HEK293 (cell line): Measurements from ENCODE around the gene RHD.
A peak's percentile ranks its signal among the peaks of the same experiment; 100 is the strongest.

Experiments used
- KLF16 ChIP-seq: fragments of 450-650 bp; formaldehyde crosslinking; IDR thresholded peaks from 2 replicates; pipeline ENCODE4 v1.5.1; 2017; ENCODE audit warnings: missing biosample characterization, missing genetic modification characterization
- MEIS1 ChIP-seq: sonication (generic); formaldehyde crosslinking; IDR thresholded peaks from 2 replicates; pipeline ENCODE4 v1.8.1; 2022; ENCODE audit warnings: missing genetic modification reagents, mild to moderate bottlenecking, borderline replicate concordance
- PRDM1 ChIP-seq: fragments of 450-650 bp; formaldehyde crosslinking; IDR thresholded peaks from 2 replicates; pipeline ENCODE4; 2016; ENCODE audit warnings: missing biosample characterization, missing genetic modification characterization
- REST ChIP-seq: fragments of 450-650 bp; formaldehyde crosslinking; IDR thresholded peaks from 2 replicates; pipeline ENCODE4 v1.5.1; 2016; ENCODE audit warnings: missing biosample characterization, missing genetic modification characterization
- YY1 ChIP-seq: fragments of 450-650 bp; formaldehyde crosslinking; IDR thresholded peaks from 2 replicates; pipeline ENCODE4 v1.5.1; 2018; ENCODE audit warnings: missing biosample characterization, missing genetic modification characterization
- ZBTB21 ChIP-seq: fragments of 450-650 bp; formaldehyde crosslinking; IDR thresholded peaks from 2 replicates; pipeline ENCODE4 v1.5.1; 2017; ENCODE audit warnings: missing biosample characterization, missing genetic modification characterization
- ZBTB44 ChIP-seq: fragments of 450-650 bp; IDR thresholded peaks from 2 replicates; pipeline ENCODE4 v1.5.1; 2018; ENCODE audit warnings: missing biosample characterization, mild to moderate bottlenecking, missing genetic modification characterization
- ZFHX2 ChIP-seq: fragments of 450-650 bp; formaldehyde crosslinking; conservative IDR thresholded peaks from 2 replicates; pipeline ENCODE4 v1.5.1; 2016; ENCODE audit warnings: missing biosample characterization, missing genetic modification characterization
- ZFP3 ChIP-seq: fragments of 450-650 bp; formaldehyde crosslinking; IDR thresholded peaks from 2 replicates; pipeline ENCODE4 v1.5.1; 2016; ENCODE audit warnings: low read depth, missing biosample characterization, missing genetic modification characterization
- ZNF140 ChIP-seq: fragments of 450-650 bp; formaldehyde crosslinking; IDR thresholded peaks from 2 replicates; pipeline ENCODE4 v1.5.1; 2016; ENCODE audit warnings: missing biosample characterization, missing genetic modification characterization
- ZNF169 ChIP-seq: fragments of 450-650 bp; formaldehyde crosslinking; IDR thresholded peaks from 2 replicates; pipeline ENCODE4 v1.5.1; 2016; ENCODE audit warnings: missing biosample characterization, missing genetic modification characterization
- ZNF24 ChIP-seq: fragments of 450-650 bp; formaldehyde crosslinking; IDR thresholded peaks from 2 replicates; pipeline ENCODE4 v1.5.1; 2016; ENCODE audit warnings: missing biosample characterization, missing genetic modification characterization
- ZNF26 ChIP-seq: fragments of 450-650 bp; formaldehyde crosslinking; IDR thresholded peaks from 2 replicates; pipeline ENCODE4 v1.5.1; 2016; ENCODE audit warnings: missing biosample characterization, missing genetic modification characterization
- ZNF37A ChIP-seq: fragments of 450-650 bp; IDR thresholded peaks from 2 replicates; pipeline ENCODE4 v1.5.1; 2018; ENCODE audit warnings: missing biosample characterization, missing genetic modification characterization
- ZNF404 ChIP-seq: fragments of 450-650 bp; formaldehyde crosslinking; IDR thresholded peaks from 2 replicates; pipeline ENCODE4 v1.5.1; 2017; ENCODE audit warnings: missing biosample characterization, missing genetic modification characterization
- ZNF473 ChIP-seq: fragments of 450-650 bp; formaldehyde crosslinking; IDR thresholded peaks from 2 replicates; pipeline ENCODE4 v1.5.1; 2017; ENCODE audit warnings: missing biosample characterization, missing genetic modification characterization
- ZNF558 ChIP-seq: fragments of 450-650 bp; formaldehyde crosslinking; IDR thresholded peaks from 2 replicates; pipeline ENCODE4 v1.5.1; 2016; ENCODE audit warnings: missing biosample characterization, missing genetic modification characterization
- ZNF626 ChIP-seq: fragments of 450-650 bp; sonication (Bioruptor Pico); formaldehyde crosslinking; IDR thresholded peaks from 2 replicates; pipeline ENCODE4 v1.5.1; 2018; ENCODE audit warnings: missing biosample characterization, missing genetic modification characterization, inconsistent platforms
- ZNF677 ChIP-seq: fragments of 450-650 bp; IDR thresholded peaks from 2 replicates; pipeline ENCODE4 v1.5.0; 2018; ENCODE audit warnings: missing biosample characterization, mild to moderate bottlenecking, missing genetic modification characterization, moderate library complexity
- ZNF768 ChIP-seq: fragments of 450-650 bp; formaldehyde crosslinking; IDR thresholded peaks from 2 replicates; pipeline ENCODE4 v1.5.1; 2018; ENCODE audit warnings: missing biosample characterization, mild to moderate bottlenecking, missing genetic modification characterization
- ZNF777 ChIP-seq: fragments of 450-650 bp; formaldehyde crosslinking; IDR thresholded peaks from 2 replicates; pipeline ENCODE4 v1.5.1; 2017; ENCODE audit warnings: missing biosample characterization, missing genetic modification characterization, borderline replicate concordance
- ZNF830 ChIP-seq: fragments of 450-650 bp; IDR thresholded peaks from 2 replicates; pipeline ENCODE4 v1.5.0; 2018; ENCODE audit warnings: missing biosample characterization, missing genetic modification characterization, low read depth, mild to moderate bottlenecking, moderate library complexity
- ZNF843 ChIP-seq: fragments of 450-650 bp; formaldehyde crosslinking; IDR thresholded peaks from 2 replicates; pipeline ENCODE4 v1.5.1; 2016; ENCODE audit warnings: missing biosample characterization, missing genetic modification characterization
- TF ChIP-seq, protein P1 (sequence below): fragments of 450-650 bp; formaldehyde crosslinking; IDR thresholded peaks from 2 replicates; pipeline ENCODE4 v1.5.1; 2016; ENCODE audit warnings: missing biosample characterization, missing genetic modification characterization
- TF ChIP-seq, protein P2 (sequence below): fragments of 450-650 bp; formaldehyde crosslinking; IDR thresholded peaks from 2 replicates; pipeline ENCODE4; 2016; ENCODE audit warnings: missing biosample characterization, missing genetic modification characterization
- TF ChIP-seq, protein P3 (sequence below): fragments of 450-650 bp; formaldehyde crosslinking; IDR thresholded peaks from 2 replicates; pipeline ENCODE4 v1.5.1; 2016; ENCODE audit warnings: missing biosample characterization, missing genetic modification characterization
- TF ChIP-seq, protein P4 (sequence below): fragments of 450-650 bp; formaldehyde crosslinking; IDR thresholded peaks from 2 replicates; pipeline ENCODE4 v1.5.1; 2016; ENCODE audit warnings: missing biosample characterization, missing genetic modification characterization

Gene RHD

GRCh38 chr1:25338188-25338981 is 66.1 kb downstream of the RHD start, which contains the start of gene TMEM50A (continued):
- TF ChIP-seq ZBTB44 (no peak), ZNF677 (tag by site-specific recombination) (no peak), ZNF626 (no peak), ZNF169 (tag by site-specific recombination) (no peak), ZNF843 (tag by site-specific recombination) (peak; percentile 63; the same call in 1 of the 2 replicates), ZNF26 (tag by site-specific recombination) (no peak), ZNF768 (tag by site-specific recombination) (no peak), ZNF473 (tag by site-specific recombination) (no peak), PRDM1 (no peak), ZNF830 (tag by site-specific recombination) (no peak), REST (tag by site-specific recombination) (no peak), ZNF558 (tag by site-specific recombination) (no peak), ZBTB21 (tag by site-specific recombination) (no peak), YY1 (tag by site-specific recombination) (0 out of 2 replicates have a peak, but pooled peaks have one; percentile 52), ZNF140 (tag by site-specific recombination) (no peak), ZFP3 (tag by site-specific recombination) (no peak), ZNF37A (tag by site-specific recombination) (no peak), MEIS1 (CRISPR knock-in tag) (no peak), ZNF404 (no peak), KLF16 (tag by site-specific recombination) (peak; percentile 80; the same call in 1 of the 2 replicates), ZFHX2 (no peak; the same call in 1 of the 2 replicates), ZNF777 (no peak), ZNF24 (tag by site-specific recombination) (0 out of 2 replicates have a peak, but pooled peaks have one; percentile 15)
- TF ChIP-seq, protein P1, sequence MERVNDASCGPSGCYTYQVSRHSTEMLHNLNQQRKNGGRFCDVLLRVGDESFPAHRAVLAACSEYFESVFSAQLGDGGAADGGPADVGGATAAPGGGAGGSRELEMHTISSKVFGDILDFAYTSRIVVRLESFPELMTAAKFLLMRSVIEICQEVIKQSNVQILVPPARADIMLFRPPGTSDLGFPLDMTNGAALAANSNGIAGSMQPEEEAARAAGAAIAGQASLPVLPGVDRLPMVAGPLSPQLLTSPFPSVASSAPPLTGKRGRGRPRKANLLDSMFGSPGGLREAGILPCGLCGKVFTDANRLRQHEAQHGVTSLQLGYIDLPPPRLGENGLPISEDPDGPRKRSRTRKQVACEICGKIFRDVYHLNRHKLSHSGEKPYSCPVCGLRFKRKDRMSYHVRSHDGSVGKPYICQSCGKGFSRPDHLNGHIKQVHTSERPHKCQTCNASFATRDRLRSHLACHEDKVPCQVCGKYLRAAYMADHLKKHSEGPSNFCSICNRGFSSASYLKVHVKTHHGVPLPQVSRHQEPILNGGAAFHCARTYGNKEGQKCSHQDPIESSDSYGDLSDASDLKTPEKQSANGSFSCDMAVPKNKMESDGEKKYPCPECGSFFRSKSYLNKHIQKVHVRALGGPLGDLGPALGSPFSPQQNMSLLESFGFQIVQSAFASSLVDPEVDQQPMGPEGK (tag by site-specific recombination): peak; percentile 89
- TF ChIP-seq, protein P2, sequence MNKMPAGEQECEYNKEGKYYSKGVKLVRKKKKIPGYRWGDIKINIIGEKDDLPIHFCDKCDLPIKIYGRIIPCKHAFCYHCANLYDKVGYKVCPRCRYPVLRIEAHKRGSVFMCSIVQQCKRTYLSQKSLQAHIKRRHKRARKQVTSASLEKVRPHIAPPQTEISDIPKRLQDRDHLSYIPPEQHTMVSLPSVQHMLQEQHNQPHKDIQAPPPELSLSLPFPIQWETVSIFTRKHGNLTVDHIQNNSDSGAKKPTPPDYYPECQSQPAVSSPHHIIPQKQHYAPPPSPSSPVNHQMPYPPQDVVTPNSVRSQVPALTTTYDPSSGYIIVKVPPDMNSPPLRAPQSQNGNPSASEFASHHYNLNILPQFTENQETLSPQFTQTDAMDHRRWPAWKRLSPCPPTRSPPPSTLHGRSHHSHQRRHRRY (tag by site-specific recombination): no peak
- TF ChIP-seq, protein P3, sequence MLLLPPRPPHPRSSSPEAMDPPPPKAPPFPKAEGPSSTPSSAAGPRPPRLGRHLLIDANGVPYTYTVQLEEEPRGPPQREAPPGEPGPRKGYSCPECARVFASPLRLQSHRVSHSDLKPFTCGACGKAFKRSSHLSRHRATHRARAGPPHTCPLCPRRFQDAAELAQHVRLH (tag by site-specific recombination): 0 out of 2 replicates have a peak, but pooled peaks have one; percentile 25
- TF ChIP-seq, protein P4, sequence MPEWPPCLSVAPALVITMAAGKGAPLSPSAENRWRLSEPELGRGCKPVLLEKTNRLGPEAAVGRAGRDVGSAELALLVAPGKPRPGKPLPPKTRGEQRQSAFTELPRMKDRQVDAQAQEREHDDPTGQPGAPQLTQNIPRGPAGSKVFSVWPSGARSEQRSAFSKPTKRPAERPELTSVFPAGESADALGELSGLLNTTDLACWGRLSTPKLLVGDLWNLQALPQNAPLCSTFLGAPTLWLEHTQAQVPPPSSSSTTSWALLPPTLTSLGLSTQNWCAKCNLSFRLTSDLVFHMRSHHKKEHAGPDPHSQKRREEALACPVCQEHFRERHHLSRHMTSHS (tag by site-specific recombination): no peak
